GM23338 (cell line): ENCODE results near the gene LRRC17.
"Not testable (repeated sequence)": the region's sequence is repeated elsewhere in the genome, so short reads cannot be mapped to it uniquely, and the experiment has no call there.

Experiments used
- EZH2 ChIP-seq: fragments of 200-600 bp; sonication (generic); IDR thresholded peaks from one replicate; pipeline ENCODE4 v1.8.0; 2017; ENCODE audit warnings: antibody characterized with exemption, mild to moderate bottlenecking, low read depth; ENCODE audit not compliant: unreplicated experiment
- TF ChIP-seq, protein P1 (sequence below), 2 experiments: fragments of 200-600 bp in 1 of 2; sonication (generic) in 1 of 2; conservative IDR thresholded peaks; 2 replicates each; pipeline versions ENCODE4 v1.5.1 to v1.6.1; 2016 to 2017; ENCODE audit warnings: antibody characterized with exemption in 2 of 2, low read depth in 2 of 2, mild to moderate bottlenecking in 2 of 2, moderate library complexity in 1 of 2

DNA sequence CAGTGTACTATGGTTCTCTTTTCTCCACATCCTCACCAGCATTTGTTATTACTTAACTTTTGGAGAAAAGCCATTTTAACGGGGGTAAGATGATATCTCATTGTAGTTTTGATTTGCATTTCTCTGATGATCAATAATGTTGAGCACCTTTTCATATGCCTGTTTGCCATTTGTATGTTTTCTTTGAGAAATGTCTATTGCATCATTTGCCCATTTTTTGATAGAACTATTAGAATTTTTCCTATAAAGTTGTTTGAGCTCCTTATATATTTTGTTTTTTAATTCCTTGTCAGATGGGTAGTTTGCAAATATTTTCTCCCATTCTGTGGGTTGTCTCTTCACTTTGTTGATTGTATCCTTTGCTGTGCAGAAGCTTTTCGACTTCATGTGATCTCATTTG is 10.7 kb upstream of the LRRC17 start:
- TF ChIP-seq, protein P1, sequence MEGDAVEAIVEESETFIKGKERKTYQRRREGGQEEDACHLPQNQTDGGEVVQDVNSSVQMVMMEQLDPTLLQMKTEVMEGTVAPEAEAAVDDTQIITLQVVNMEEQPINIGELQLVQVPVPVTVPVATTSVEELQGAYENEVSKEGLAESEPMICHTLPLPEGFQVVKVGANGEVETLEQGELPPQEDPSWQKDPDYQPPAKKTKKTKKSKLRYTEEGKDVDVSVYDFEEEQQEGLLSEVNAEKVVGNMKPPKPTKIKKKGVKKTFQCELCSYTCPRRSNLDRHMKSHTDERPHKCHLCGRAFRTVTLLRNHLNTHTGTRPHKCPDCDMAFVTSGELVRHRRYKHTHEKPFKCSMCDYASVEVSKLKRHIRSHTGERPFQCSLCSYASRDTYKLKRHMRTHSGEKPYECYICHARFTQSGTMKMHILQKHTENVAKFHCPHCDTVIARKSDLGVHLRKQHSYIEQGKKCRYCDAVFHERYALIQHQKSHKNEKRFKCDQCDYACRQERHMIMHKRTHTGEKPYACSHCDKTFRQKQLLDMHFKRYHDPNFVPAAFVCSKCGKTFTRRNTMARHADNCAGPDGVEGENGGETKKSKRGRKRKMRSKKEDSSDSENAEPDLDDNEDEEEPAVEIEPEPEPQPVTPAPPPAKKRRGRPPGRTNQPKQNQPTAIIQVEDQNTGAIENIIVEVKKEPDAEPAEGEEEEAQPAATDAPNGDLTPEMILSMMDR (conservative IDR thresholded peaks at IDR 0.05; ENCODE audit: low read depth in 2 of 2): not testable (repeated sequence)
- TF ChIP-seq EZH2: not testable (repeated sequence)
